H1 (cell line): ENCODE data around the gene MAPK8. TPM values are rescaled to one million over a fixed set of nuclear protein-coding genes. Genes with fewer than 3 reads are reported as not detected.

Source experiments
- CTCF ChIA-PET: fragments of 300-600 bp; sonication (Branson Sonifier 250); formaldehyde crosslinking; loops from one replicate; lab custom pipeline; 2021; ENCODE audit not compliant: partially characterized antibody; lab: Charles Lee
- POLR2A ChIA-PET: fragments of 300-600 bp; sonication (Branson Sonifier 250); formaldehyde crosslinking; loops from one replicate; lab custom pipeline; 2021; ENCODE audit warnings: inconsistent platforms; ENCODE audit not compliant: partially characterized antibody; lab: Charles Lee
- DNase-seq, 2 experiments: peaks; one replicate each; pipeline versions ENCODE4 v3.0.0 to v3.0.0-alpha.2; 2010 to 2022; ENCODE audit warnings: low spot score in 2 of 2, low read depth in 1 of 2, mixed read lengths in 1 of 2
- FAIRE-seq: peaks from 2 replicates; lab custom pipeline; 2011; peaks lifted over from hg19 to GRCh38; lab: Jason Lieb, UNC
- H2AFZ ChIP-seq: 2 replicates; pipeline ENCODE4 v1.8.1; 2012; ENCODE audit warnings: low read length, inconsistent platforms
- H2AK5ac ChIP-seq: 2 replicates; pipeline ENCODE4 v1.6.1; 2013; ENCODE audit warnings: low read depth, low read length
- H2BK120ac ChIP-seq: replicated peaks from 2 replicates; pipeline ENCODE3; 2013; ENCODE audit warnings: low read depth, low read length, inconsistent platforms
- H2BK12ac ChIP-seq: 2 replicates; pipeline ENCODE4 v1.6.1; 2013; ENCODE audit warnings: low read depth, low read length
- H2BK15ac ChIP-seq: 2 replicates; pipeline ENCODE4 v1.6.1; 2013; ENCODE audit warnings: low read length
- H2BK20ac ChIP-seq: 2 replicates; pipeline ENCODE4 v1.6.1; 2013; ENCODE audit warnings: low read length
- H2BK5ac ChIP-seq: 2 replicates; pipeline ENCODE4 v1.6.1; 2013; ENCODE audit warnings: low read depth, low read length
- H3K14ac ChIP-seq: 2 replicates; pipeline ENCODE4 v1.6.1; 2013; ENCODE audit warnings: inconsistent platforms; ENCODE audit not compliant: insufficient read length
- H3K18ac ChIP-seq: 2 replicates; pipeline ENCODE4 v1.6.1; 2013; ENCODE audit warnings: low read length; ENCODE audit errors: extremely low read depth
- H3K23ac ChIP-seq: 2 replicates; pipeline ENCODE4 v1.6.1; 2013; ENCODE audit warnings: inconsistent platforms; ENCODE audit not compliant: insufficient read length
- H3K23me2 ChIP-seq: 2 replicates; pipeline ENCODE4 v1.6.1; 2013; ENCODE audit warnings: low read depth, low read length
- H3K27ac ChIP-seq: 2 replicates; pipeline ENCODE4 v1.6.1; 2011; ENCODE audit warnings: low read depth, low read length, inconsistent platforms
- H3K27me3 ChIP-seq, 4 experiments: replicated peaks in 1 of 4; 1 replicate in 1 of 4; 2 replicates in 3 of 4; pipeline versions ENCODE4 v1.6.1 to v1.8.1; 2011 to 2013; ENCODE audit warnings: low read length in 3 of 4, mild to moderate bottlenecking in 3 of 4, inconsistent platforms in 2 of 4, mixed read lengths in 2 of 4, moderate library complexity in 1 of 4; ENCODE audit not compliant: control insufficient read depth in 3 of 4, insufficient read depth in 3 of 4; ENCODE audit errors: extremely low read depth in 1 of 4
- H3K36me3 ChIP-seq, 4 experiments: 2 replicates each; pipeline versions ENCODE4 v1.6.1 to v1.8.1; 2011 to 2013; ENCODE audit warnings: mild to moderate bottlenecking in 4 of 4, low read length in 3 of 4, moderate library complexity in 2 of 4, control low read depth in 1 of 4, inconsistent platforms in 1 of 4; ENCODE audit not compliant: insufficient read depth in 4 of 4, control insufficient read depth in 2 of 4
- H3K4ac ChIP-seq: replicated peaks from 2 replicates; pipeline ENCODE3; 2013; ENCODE audit warnings: low read length, low read depth, mixed read lengths, inconsistent platforms; ENCODE audit not compliant: insufficient read length
- H3K4me1 ChIP-seq, 4 experiments: replicated peaks in 1 of 4; 1 replicate in 1 of 4; 2 replicates in 3 of 4; pipeline versions ENCODE4 v1.6.1 to v1.8.1; 2011 to 2013; ENCODE audit warnings: low read length in 3 of 4, inconsistent platforms in 2 of 4, mixed read lengths in 1 of 4; ENCODE audit not compliant: insufficient read depth in 4 of 4, control insufficient read depth in 3 of 4
- H3K4me2 ChIP-seq, 2 experiments: 2 replicates each; pipeline versions ENCODE4 v1.6.1 to v1.8.1; 2011 to 2013; ENCODE audit warnings: low read depth in 2 of 2, low read length in 2 of 2, control low read depth in 1 of 2, inconsistent platforms in 1 of 2, mild to moderate bottlenecking in 1 of 2; ENCODE audit not compliant: insufficient read depth in 1 of 2
- H3K4me3 ChIP-seq, 4 experiments: fragments of 200-600, 300-600 bp in 1 of 4; sonication (generic), shearing (Covaris generic), sonication (Bioruptor Twin) in 1 of 4; 2 replicates each; pipeline versions ENCODE4 v1.5.1 to v1.8.1; 2011 to 2016; ENCODE audit warnings: low read length in 4 of 4, low read depth in 3 of 4, control low read depth in 2 of 4, inconsistent platforms in 2 of 4, mild to moderate bottlenecking in 2 of 4, mixed read lengths in 1 of 4, moderate library complexity in 1 of 4; ENCODE audit not compliant: insufficient read depth in 2 of 4; ENCODE audit errors: extremely low read depth in 1 of 4
- H3K56ac ChIP-seq: replicated peaks from 2 replicates; pipeline ENCODE3; 2013; ENCODE audit warnings: low read depth, mild to moderate bottlenecking, mixed read lengths, low read length, inconsistent platforms; ENCODE audit not compliant: insufficient read length
- H3K79me1 ChIP-seq: 2 replicates; pipeline ENCODE4 v1.6.1; 2013; ENCODE audit warnings: low read depth, low read length, control low read depth
- H3K79me2 ChIP-seq, 2 experiments: 2 replicates each; pipeline versions ENCODE4 v1.6.1 to v1.8.1; 2012 to 2013; ENCODE audit warnings: low read length in 2 of 2, mild to moderate bottlenecking in 2 of 2, inconsistent platforms in 1 of 2; ENCODE audit not compliant: insufficient read depth in 2 of 2, control insufficient read depth in 1 of 2
- H3K9ac ChIP-seq, 4 experiments: replicated peaks in 1 of 4; 1 replicate in 1 of 4; 2 replicates in 3 of 4; pipeline versions ENCODE4 v1.6.1 to v1.8.1; 2011 to 2013; ENCODE audit warnings: low read depth in 3 of 4, low read length in 3 of 4, control low read depth in 2 of 4, mild to moderate bottlenecking in 2 of 4, moderate library complexity in 2 of 4, inconsistent platforms in 1 of 4; ENCODE audit errors: extremely low read depth in 1 of 4
- H3K9me3 ChIP-seq, 2 experiments: 2 replicates each; pipeline versions ENCODE4 v1.6.1 to v1.8.1; 2012 to 2013; ENCODE audit warnings: mild to moderate bottlenecking in 2 of 2, moderate library complexity in 2 of 2, control low read depth in 1 of 2, inconsistent platforms in 1 of 2, low read depth in 1 of 2, low read length in 1 of 2, mixed read lengths in 1 of 2; ENCODE audit not compliant: insufficient read depth in 2 of 2
- H4K20me1 ChIP-seq, 2 experiments: replicated peaks in 1 of 2; 2 replicates each; pipeline versions ENCODE3 to v1.8.1; 2011 to 2013; ENCODE audit warnings: inconsistent platforms in 2 of 2, low read length in 2 of 2, mild to moderate bottlenecking in 1 of 2; ENCODE audit not compliant: insufficient read depth in 2 of 2, control insufficient read depth in 1 of 2
- H4K5ac ChIP-seq: 2 replicates; pipeline ENCODE4 v1.6.1; 2013; ENCODE audit warnings: low read length, low read depth, mixed read lengths, inconsistent platforms; ENCODE audit not compliant: insufficient read length
- H4K8ac ChIP-seq: 2 replicates; pipeline ENCODE4 v1.8.0; 2013; ENCODE audit warnings: mild to moderate bottlenecking, moderate library complexity, low read length, inconsistent platforms; ENCODE audit not compliant: insufficient read depth; ENCODE audit errors: extremely low read depth
- H4K91ac ChIP-seq: replicated peaks from 2 replicates; pipeline ENCODE3; 2013; ENCODE audit warnings: low read length, mixed read lengths, inconsistent platforms; ENCODE audit not compliant: insufficient read length
- TBP ChIP-seq: IDR thresholded peaks from 2 replicates; pipeline ENCODE4 v1.6.1; 2011; ENCODE audit warnings: low read depth, low read length, improper control_type of control experiment
- WGBS, 2 experiments: shearing (Covaris generic) in 1 of 2; methylation state at CpG; one replicate each; pipeline versions ENCODE4 v1.1.6 to v1.1.7; 2013 to 2015; ENCODE audit warnings: low lambda C conversion rate in 2 of 2, mixed read lengths in 2 of 2, inconsistent platforms in 1 of 2, low coverage in 1 of 2, missing lambda C conversion rate in 1 of 2; ENCODE audit not compliant: insufficient replicate concordance in 2 of 2, insufficient coverage in 1 of 2, insufficient read length in 1 of 2; ENCODE audit errors: extremely low coverage in 1 of 2, missing lambda C conversion rate in 1 of 2; 5-methylcytosine and 5-hydroxymethylcytosine counted together
- polyA plus RNA-seq, 7 experiments: library from polyadenylated mRNA; depleted of rRNA in 3 of 7; stranded (reverse) in 5 of 7; unstranded in 2 of 7; fragments of >200 nt in 5 of 7; fragments of 200-250 nt in 2 of 7; gene quantifications; 1 replicate in 5 of 7; 2 replicates in 1 of 7; 4 replicates in 1 of 7; pipeline versions ENCODE4 v1.2.1 to v1.2.3, GENCODE V29; 2011 to 2013; ENCODE audit warnings: missing spikeins in 2 of 7, mixed read lengths in 2 of 7
- total RNA-seq: library from RNA; stranded (reverse); fragmentation: NEBNext Ultra II Directional; extraction: Animal tissue kit (Norgen Biotek cat#: 25700); gene quantifications from 2 replicates; pipeline ENCODE4 v1.2.1, GENCODE V29; 2021

Gene MAPK8
- total and polyA plus RNA-seq, 2 of the 8 experiments (the other 6 are each of a cell fraction or from before 2014, with no cell fraction given) = 23.3 to 71.3 TPM

GRCh38 chr10:48317321-48317990, 11.0 kb downstream of the MAPK8 start:
- no peaks in the 10 kb centered on the region for H3K23me2 ChIP-seq
- H3K18ac ChIP-seq = no peak overlapping the region
- H4K5ac ChIP-seq = no peak overlapping the region
- no peaks in the 10 kb centered on the region for H3K27me3 ChIP-seq
- H4K20me1 ChIP-seq = peaks cover 0 to 9% of the 10 kb centered on the region in 2 experiments
- TF ChIP-seq TBP = no peak
- H4K91ac ChIP-seq = no peak overlapping the region
- H3K14ac ChIP-seq = no peak overlapping the region
- H2BK20ac ChIP-seq = no peak overlapping the region
- CTCF ChIA-PET = interaction anchor here (0.7 to 1.0 kb wide), 2 partner anchors 24 to 46 kb away, joined by 3 to 4 read pairs; no protein-coding TSS in a partner anchor
- H2BK5ac ChIP-seq = no peak overlapping the region
- FAIRE-seq = no peak
- no peak overlapping the region for H3K4me3 ChIP-seq
- no peak overlapping the region for H3K27ac ChIP-seq
- WGBS, 2 experiments = 76% methylated on average over 8 of the region's 8 CpGs; no CpG with 5 or more reads in 1 of the 2 experiments
- H3K9ac ChIP-seq = 0 out of 7 replicates have a peak overlapping the region, but pooled peaks of 1 of the 4 experiments have one; percentile 18
- no peak overlapping the region for H2BK15ac ChIP-seq
- H3K23ac ChIP-seq = no peak overlapping the region
- no peak overlapping the region for H2AK5ac ChIP-seq
- no peaks in the 10 kb centered on the region for H3K36me3 ChIP-seq
- H3K79me2 ChIP-seq = peaks cover 9 to 97% of the 10 kb centered on the region in 2 experiments; a peak in 3 of 4 replicates
- POLR2A ChIA-PET = no interaction called here
- H4K8ac ChIP-seq = no peak overlapping the region
- peaks cover 10% of the 10 kb centered on the region; the same call in 1 of the 2 replicates for H3K79me1 ChIP-seq
- no peak overlapping the region for H2AFZ ChIP-seq
- no peak overlapping the region; a peak in 3 of 4 replicates for H3K4me2 ChIP-seq
- DNase-seq = no peak
- H3K4me1 ChIP-seq = peaks cover 0 to 4% (median 1%) of the 10 kb centered on the region in 4 experiments; a peak in 2 of 7 replicates
- no peak overlapping the region for H2BK12ac ChIP-seq
- H2BK120ac ChIP-seq = no peak overlapping the region
- H3K56ac ChIP-seq = no peak overlapping the region
- no peaks in the 10 kb centered on the region for H3K9me3 ChIP-seq
- no peak overlapping the region for H3K4ac ChIP-seq
